ENCODE results near the gene SCARB2. TPM values are rescaled to one million over a fixed set of nuclear protein-coding genes. Genes with fewer than 3 reads are reported as not detected.

The SCARB2 gene
- total and polyA plus RNA-seq, 2 experiments from 2014 or later, result 131 to 246 TPM

- peaks cover 98% of the 10 kb centered on the region for H3K79me2 ChIP-seq
- H3K9me2 ChIP-seq (replicated peaks; ENCODE audit: insufficient read depth), result no peaks in the 10 kb centered on the region
- no peak overlapping the region for H3K4me2 ChIP-seq
- peaks cover 10% of the 10 kb centered on the region for H3K4me1 ChIP-seq (ENCODE audit: insufficient read depth)
- no peak overlapping the region for H3K27ac ChIP-seq
- TF ChIP-seq CTCF (IDR thresholded peaks at IDR 0.05; ENCODE audit: poor library complexity) (no peak), EZH2 (IDR thresholded peaks at IDR 0.05; ENCODE audit: borderline replicate concordance) (no peak), EZH2phosphoT487 (IDR thresholded peaks at IDR 0.05; ENCODE audit: low read depth, severe bottlenecking, unreplicated experiment) (no peak)
- H3K27me3 ChIP-seq, result no peaks in the 10 kb centered on the region
- H3K36me3 ChIP-seq (replicated peaks; ENCODE audit: insufficient read depth, low read depth), result no peaks in the 10 kb centered on the region
- no peak overlapping the region for H2AFZ ChIP-seq
- 64% methylated on average over 3 of the region's 3 CpGs for WGBS (ENCODE audit: low lambda C conversion rate, missing lambda C conversion rate)
- DNase-seq (ENCODE audit: low spot score), result no peak
- no peak overlapping the region for H3K4me3 ChIP-seq
- no peaks in the 10 kb centered on the region for H3K9me3 ChIP-seq (ENCODE audit: low read depth)
- peaks cover 11% of the 10 kb centered on the region for H4K20me1 ChIP-seq (ENCODE audit: insufficient read depth, poor library complexity, severe bottlenecking)
These were observed 26.5 kb downstream of the SCARB2 start for GRCh38 chr4:76187152-76187551.

DNA sequence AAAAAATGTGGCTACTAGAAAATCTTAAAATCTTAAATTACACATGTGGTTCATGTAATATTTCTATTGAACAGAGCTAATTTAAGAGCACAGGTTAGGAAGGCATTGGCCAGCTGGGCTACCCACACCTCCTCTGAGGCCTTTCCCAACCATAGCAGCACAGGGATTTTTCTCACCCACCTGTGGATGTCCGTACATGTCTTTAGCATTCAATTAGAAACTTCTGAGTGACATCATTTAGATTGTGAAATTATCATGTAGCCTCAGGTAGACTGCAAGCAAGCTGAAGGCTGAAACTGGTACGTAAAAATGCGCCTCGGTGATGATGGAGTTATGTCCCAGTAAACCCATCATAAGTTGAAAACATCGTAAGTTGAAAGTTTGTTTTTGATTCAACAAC, 31.2 kb downstream of the SCARB2 start:
- no peaks in the 10 kb centered on the region for H3K36me3 ChIP-seq (replicated peaks; ENCODE audit: insufficient read depth, low read depth)
- 95% methylated on average over 5 of the region's 5 CpGs for WGBS (ENCODE audit: low lambda C conversion rate, missing lambda C conversion rate)
- H3K79me2 ChIP-seq, result peaks cover 86% of the 10 kb centered on the region
- no peaks in the 10 kb centered on the region for H3K27me3 ChIP-seq
- H3K27ac ChIP-seq, result no peak overlapping the region
- H2AFZ ChIP-seq, result no peak overlapping the region
- H3K9me2 ChIP-seq (replicated peaks; ENCODE audit: insufficient read depth), result no peaks in the 10 kb centered on the region
- no peak overlapping the region for H3K4me2 ChIP-seq
- H3K4me3 ChIP-seq, result no peak overlapping the region
- no peaks in the 10 kb centered on the region for H3K4me1 ChIP-seq (ENCODE audit: insufficient read depth)
- no peaks in the 10 kb centered on the region for H3K9me3 ChIP-seq (ENCODE audit: low read depth)
- DNase-seq (ENCODE audit: low spot score), result no peak
- TF ChIP-seq CTCF (IDR thresholded peaks at IDR 0.05; ENCODE audit: poor library complexity) (no peak), EZH2 (IDR thresholded peaks at IDR 0.05; ENCODE audit: borderline replicate concordance) (no peak), EZH2phosphoT487 (IDR thresholded peaks at IDR 0.05; ENCODE audit: low read depth, severe bottlenecking, unreplicated experiment) (no peak)
- H4K20me1 ChIP-seq (ENCODE audit: insufficient read depth, poor library complexity, severe bottlenecking), result peaks cover 3% of the 10 kb centered on the region

- no peaks in the 10 kb centered on the region for H3K36me3 ChIP-seq (replicated peaks; ENCODE audit: insufficient read depth, low read depth)
- peak; percentile 92 for DNase-seq (ENCODE audit: low spot score)
- WGBS (ENCODE audit: low lambda C conversion rate, missing lambda C conversion rate), result 61% methylated on average over 11 of the region's 11 CpGs
- peaks cover 66% of the 10 kb centered on the region for H3K79me2 ChIP-seq
- H3K4me2 ChIP-seq, result no peak overlapping the region
- H3K4me1 ChIP-seq (ENCODE audit: insufficient read depth), result no peaks in the 10 kb centered on the region
- H3K9me3 ChIP-seq (ENCODE audit: low read depth), result no peaks in the 10 kb centered on the region
- TF ChIP-seq CTCF (IDR thresholded peaks at IDR 0.05; ENCODE audit: poor library complexity), result peak; percentile 87
- TF ChIP-seq EZH2phosphoT487 (IDR thresholded peaks at IDR 0.05; ENCODE audit: low read depth, severe bottlenecking, unreplicated experiment), result no peak
- no peak for TF ChIP-seq EZH2 (IDR thresholded peaks at IDR 0.05; ENCODE audit: borderline replicate concordance)
- no peak overlapping the region for H3K27ac ChIP-seq
- H3K9me2 ChIP-seq (replicated peaks; ENCODE audit: insufficient read depth), result no peaks in the 10 kb centered on the region
- no peaks in the 10 kb centered on the region for H3K27me3 ChIP-seq
- no peak overlapping the region for H2AFZ ChIP-seq
- no peak overlapping the region for H3K4me3 ChIP-seq
- H4K20me1 ChIP-seq (ENCODE audit: insufficient read depth, poor library complexity, severe bottlenecking), result no peaks in the 10 kb centered on the region
These were observed 34.0 kb downstream of the SCARB2 start for GRCh38 chr4:76179398-76180318.
